HPDE6-E6E7 (cell line): Measurements from ENCODE around the gene SPTBN1.
"Not testable (repeated sequence)": the region's sequence is repeated elsewhere in the genome, so short reads cannot be mapped to it uniquely, and the experiment has no call there.

Experiments used
- DNase-seq: peaks from one replicate; pipeline ENCODE4 v3.0.0; 2011; ENCODE audit warnings: missing footprints; ENCODE audit errors: extremely low spot score

SPTBN1 gene

DNA sequence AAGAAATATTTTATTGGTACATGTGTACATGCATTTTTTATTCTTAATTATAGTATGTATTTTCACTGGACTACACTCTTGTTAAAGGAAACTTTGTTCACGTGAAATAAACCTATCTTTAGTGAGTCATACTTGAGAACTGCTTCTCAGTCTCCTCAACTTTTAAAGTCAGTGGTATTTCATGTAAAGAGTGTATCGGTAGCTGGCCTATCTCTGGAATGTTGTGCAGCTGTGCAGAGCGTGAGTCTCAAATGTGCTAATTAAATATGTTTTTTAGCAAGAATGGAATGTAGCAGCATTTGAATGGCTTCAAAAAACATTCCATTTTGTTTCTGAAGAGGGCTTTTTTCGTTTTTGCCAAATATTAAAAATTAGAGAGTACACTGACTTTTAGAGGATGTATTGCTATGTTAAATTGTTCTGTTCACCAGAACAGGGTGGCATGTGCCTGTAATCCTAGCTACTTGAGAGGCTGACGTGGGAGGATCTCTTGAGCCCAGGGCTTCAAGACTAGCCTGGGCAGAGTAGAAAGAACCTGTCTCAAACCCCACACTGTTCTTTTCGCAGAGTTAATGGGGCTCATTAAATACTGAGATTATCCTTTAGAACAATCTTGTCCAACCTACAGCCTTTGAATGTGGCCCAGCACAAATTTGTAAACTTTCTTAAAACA, 14.3 kb downstream of the SPTBN1 start:
- no peak for DNase-seq

DNA sequence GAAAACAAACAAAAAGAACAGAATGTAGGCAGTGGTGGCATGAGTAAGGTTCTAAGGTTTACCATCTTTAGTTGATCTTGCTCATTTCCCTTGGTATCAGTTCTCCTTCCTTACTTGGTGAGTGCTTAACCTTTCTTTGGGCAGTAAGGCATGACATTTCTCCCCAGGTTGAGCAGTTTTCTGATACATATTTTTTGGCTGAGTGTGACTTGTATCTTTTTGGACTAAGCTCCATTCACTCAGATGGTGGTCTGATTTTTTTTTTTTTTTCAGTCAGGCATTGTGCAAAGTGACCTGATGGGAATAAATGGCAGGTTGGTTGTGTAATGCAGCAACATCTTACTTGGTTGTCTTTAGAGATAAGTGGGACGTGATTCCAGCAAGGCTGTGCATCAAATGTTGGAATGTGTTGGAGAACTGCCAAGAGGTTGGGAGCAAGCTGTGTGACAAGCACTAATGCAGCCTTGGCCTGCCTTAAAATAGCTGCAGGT, 15.1 kb downstream of the SPTBN1 start:
- no peak for DNase-seq

DNA sequence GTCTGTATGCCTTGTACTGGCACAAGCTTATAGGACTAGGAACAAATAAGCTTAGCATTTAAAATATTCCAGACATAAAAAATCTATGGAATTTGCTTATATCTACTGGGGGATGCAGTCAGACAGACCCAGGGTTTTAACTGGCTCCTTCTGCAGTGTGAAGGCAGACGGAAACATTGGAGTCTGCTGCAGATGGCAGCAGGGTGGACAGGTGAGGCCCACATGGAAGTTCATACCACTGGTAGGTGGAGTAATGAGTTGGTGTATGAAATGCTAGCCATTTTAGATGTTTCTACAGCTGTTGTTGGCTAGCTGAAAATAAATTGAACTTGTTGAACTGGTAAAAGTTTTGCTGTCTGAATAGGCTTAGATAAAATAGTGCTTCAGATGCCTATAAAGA, 17.7 kb downstream of the SPTBN1 start:
- DNase-seq: no peak

DNA sequence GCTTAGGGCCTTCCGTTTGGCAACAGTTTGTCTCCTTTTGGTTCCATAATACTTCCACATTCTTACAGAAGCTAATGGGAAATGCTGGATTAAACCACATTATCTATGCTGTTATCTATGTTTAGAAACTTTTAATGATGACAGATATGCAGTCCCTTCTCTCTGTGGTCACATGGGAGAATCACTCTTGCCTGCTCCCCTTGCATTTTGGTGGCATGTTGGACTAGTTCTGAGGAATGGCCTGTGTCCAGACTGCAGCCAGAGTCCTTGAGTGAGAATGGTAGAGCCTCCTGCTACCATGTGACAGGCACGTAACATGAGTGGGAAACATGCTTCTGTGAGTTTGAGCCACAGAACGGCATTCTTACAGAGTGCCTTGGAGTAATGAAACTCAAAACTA, 19.2 kb downstream of the SPTBN1 start:
- DNase-seq: no peak

DNA sequence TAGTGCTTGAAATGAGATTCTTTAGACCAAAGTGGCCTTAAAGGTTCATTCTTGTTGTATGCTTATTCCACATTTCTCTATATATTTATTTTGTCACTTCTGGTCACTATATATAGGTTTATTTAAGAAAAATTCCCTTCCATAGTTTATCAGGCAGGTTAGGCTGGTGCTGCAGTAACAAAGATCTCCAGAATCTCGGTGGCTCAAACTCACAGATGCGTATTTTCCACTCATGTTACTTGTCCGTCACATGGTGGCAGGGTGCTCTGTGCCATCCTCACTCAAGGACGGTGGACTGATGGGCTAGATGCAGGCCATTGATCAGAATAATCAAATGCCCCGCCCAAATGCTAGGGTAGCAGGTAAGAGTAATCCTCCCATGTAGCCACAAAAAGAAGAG, 19.8 kb downstream of the SPTBN1 start:
- no peak for DNase-seq

DNA sequence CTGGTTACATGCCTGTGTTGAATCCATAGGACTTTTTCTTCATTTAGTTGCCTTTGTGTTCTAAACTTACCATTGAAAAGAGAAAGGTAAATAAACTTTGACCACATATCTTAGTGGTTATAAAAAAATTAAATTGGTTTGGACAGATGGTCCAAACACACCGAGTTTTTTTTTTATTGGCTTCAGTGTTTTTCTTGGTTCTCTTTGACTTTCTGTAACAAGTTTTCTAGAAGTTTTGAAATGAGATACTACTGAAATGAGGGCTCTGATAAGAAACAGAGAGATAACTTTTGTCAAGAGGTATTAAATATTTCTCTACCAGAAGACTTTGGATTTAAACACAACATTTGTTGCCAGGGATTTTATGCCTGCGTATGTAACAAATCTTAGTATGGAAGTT, 20.7 kb downstream of the SPTBN1 start:
- DNase-seq: no peak

DNA sequence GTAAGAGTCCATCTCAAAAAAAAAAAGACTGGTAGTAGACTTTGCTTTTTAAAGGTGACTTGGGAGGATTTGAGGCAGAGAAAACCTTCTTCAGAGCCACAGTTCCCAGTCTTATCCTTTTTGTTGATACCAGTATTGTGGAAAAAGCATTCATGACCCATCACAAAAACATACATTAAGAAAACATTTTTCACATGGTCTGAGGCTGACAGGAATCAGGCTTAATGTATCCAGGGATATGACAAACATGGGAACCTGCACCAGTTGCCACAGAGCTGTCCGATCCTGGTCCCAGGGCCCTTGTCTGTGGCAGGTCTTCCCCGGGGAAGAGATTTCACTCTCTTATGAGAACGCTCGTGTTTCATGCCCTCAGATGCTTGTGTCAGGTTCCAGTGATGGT, 21.8 kb downstream of the SPTBN1 start:
- no peak for DNase-seq

DNA sequence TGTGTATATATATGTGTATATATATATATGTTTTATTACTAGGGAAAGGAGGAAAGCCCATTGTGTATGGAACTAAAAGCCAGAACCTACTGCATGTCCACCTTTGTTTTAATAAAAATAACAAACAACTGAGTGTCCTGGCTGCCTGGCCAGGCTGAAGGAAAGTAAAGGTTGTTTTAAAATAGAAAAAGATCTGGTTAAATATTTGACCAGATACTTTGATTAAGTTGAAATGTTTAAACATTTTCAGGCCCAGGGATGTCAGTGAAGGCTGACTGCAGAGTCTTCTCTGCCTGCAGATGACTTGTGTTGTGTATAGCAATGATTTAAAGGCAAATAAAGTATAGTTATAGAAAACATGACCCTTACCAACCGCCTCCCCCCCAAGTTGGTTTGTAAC, 22.8 kb downstream of the SPTBN1 start:
- DNase-seq: no peak

DNA sequence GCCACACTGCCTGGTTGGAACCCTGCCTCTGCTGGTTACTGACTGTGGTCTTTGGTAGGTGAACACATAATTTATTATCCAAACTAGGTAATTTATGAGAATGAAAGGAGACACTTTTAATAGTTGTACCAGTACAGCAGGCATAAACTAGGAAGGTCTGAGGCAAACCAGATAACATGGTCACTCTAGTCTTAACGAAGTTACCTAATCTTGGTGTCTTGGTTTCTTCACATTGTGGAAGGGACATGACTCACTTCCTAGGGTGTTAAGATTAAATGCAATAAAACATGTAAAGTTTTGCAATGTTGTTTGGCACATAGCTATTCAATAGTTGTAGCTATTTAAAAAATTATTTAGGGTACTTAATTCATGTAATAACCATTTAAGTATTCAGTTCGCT, 23.3 kb downstream of the SPTBN1 start:
- no peak for DNase-seq

DNA sequence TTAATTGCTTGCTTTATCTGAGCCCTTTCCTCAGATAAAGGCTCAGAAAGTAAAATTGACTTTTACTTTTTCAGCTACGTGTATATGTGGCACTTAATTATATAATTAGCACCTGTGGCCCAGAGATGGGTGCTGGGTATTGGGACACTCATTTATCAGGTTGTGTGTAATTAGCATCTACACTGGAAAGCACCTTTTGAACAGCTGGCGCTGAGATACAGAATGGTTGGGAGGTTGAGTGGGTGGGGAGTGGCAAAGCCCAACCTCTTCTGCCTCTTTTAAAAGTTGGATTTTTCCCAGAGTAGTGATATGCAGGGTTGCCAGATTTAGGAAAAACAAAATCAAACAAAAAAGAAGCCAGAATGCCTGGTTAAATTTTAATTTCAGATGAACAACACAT, 23.9 kb downstream of the SPTBN1 start:
- DNase-seq: no peak

DNA sequence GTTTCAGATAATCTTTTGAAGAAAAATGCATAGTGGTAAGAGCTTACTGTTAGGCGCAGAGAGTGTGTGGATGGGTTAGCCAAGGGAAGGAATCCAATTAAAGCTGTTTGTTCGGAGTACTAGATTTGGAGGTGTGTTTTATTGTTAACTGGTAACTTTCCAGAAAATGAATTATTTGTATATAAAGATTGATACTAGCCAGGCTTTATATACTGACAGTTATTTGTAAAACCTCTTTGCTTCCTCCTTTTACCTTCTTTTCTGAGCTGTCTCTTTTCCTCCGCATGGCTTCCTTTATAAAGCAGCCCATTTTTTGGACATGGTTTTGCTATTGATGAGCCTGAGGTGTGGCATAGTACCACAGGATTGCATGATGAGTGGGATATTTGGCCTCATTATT, 25.6 kb downstream of the SPTBN1 start:
- DNase-seq: no peak

DNA sequence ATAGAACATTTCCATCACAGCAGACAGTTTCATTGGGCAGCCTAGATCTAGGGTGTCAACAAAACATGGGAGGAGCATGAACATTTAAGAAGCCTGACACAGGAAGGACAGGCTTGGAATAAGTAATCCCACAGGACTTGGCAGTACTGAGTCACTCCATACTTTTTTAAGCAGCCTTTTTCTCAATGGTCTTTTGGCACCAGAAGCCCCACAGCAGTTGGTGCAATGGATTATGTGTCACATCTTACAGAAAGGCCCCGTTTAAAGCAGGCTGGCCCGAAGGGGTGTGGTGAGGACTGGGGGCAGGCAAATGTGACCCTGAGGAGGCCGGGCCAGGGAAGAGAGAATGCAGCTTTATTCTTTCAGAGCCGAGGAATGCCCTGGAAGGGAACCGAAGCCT, 26.6 kb downstream of the SPTBN1 start:
- no peak for DNase-seq

DNA sequence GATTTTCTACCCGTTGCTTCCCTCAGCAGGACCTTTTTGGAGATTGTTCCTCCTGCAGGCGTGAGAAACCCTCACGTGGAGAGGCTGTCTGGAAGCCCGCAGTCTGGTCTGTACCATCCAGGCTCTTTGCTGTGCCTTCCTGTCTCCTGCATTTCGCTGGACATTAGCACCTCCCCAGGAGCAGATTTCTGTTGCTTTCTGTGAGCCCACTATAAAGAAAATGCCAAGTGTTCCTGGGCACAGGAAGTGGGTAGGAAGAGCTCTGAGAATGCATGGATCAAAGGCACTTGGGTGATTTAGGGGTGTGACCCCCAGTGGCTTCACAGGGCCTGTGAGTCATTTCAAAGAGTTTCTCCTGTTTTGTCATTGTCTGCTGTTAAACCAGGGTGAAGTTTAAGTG, 27.3 kb downstream of the SPTBN1 start:
- DNase-seq: no peak

DNA sequence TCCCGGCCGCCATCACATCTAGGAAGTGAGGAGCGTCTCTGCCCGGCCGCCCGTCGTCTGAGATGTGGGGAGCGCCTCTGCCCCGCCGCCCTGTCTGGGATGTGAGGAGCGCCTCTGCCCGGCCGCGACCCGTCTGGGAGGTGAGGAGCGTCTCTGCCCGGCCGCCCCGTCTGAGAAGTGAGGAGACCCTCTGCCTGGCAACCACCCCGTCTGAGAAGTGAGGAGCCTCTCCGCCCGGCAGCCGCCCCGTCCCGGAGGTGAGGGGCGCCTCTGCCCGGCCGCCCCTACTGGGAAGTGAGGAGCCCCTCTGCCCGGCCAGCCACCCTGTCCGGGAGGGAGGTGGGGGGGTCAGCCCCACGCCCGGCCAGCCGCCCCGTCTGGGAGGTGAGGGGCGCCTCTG, 29.6 kb downstream of the SPTBN1 start:
- DNase-seq: not testable (repeated sequence)

DNA sequence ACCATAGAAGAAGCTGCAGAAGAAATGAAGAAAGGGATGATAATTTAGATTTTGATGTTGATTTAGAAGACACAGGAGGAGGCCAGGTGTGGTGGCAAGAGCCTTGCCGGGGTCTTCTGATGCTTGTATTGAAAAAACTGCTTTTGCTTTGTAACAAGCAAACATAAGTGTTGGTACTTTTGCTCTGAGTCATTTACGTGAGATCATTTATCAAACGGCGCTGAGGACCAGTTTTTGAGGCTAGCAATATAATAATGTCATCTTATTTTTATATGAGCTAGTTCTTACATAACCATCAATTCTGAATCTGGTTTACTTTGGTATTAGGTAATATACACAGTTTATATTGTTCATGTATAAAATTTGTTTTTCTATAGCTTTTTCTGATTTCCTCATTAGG, 30.6 kb downstream of the SPTBN1 start:
- DNase-seq: no peak

DNA sequence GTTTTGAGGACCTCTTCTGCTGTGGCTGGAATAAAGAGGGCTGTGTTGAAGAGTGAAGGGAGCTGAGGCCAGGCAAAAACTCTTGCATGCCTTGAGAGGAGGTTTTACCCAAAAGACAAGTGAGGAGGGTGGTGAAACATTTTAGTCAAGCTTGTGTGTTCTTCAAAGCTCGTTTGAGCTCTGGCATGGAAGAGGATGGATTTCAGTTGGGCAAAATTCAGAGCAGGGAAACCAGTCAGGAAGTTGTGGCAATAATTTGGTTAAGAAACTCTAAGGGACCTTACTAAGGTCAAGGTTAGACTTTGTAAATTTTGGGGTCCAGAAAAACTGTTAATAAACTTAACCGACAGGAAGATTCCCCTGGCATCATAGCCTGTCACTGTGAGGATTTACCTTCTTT, 34.7 kb downstream of the SPTBN1 start:
- no peak for DNase-seq

DNA sequence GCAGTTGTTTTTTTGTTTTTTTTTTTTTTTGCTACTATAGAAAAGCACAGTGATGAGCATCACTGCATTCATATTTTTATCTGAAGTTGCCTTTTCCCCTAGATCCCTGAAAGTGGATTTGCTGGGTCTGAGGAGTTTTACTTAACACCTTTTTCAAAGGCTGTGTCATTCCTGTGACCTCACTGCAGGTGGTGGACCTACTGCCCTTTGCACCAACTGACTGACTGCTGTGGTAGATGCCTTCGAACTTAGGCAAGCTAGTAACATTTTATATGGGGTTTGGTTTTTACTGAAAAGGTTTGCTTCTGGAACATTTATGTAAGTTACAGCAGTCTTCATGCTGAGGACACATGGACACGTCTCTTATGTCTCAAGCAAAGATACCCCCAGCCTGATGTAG, 36.2 kb downstream of the SPTBN1 start:
- DNase-seq: no peak

DNA sequence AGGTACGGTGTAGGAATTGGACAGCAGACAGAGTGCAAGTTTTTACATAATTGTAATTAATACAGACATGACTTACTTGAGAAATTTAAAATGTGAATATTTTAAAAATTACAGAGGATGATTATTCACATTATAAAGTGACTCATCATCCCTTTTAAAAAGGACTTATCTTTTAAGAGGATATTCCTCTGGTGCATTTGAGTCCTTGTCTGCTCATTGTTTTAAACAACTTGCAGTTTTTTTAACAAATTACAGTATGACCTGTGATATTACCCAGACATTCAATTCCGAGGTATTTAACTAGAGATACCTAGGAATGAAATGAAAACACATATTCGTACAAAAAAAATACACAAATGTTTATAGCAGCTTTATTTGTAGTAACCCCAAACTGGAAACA, 38.0 kb downstream of the SPTBN1 start:
- DNase-seq: no peak

DNA sequence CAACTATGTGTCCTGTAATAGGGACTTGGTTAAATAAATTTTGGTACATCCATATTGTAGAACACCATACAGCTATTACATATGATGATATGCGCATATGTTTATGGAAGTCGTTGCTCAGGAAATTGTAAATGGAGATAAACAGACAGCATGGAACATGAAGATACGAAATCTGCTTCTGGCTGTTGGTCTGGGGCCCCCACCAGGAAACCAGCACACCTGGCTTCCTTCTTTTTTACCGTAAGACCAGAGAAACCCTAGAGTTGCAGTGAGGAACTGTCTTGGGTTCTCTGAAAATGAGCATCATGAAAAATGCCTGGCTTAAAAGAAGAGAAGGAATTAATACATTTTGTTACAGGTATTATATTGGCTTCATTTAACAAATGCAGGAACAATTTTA, 40.8 kb downstream of the SPTBN1 start:
- DNase-seq: no peak

DNA sequence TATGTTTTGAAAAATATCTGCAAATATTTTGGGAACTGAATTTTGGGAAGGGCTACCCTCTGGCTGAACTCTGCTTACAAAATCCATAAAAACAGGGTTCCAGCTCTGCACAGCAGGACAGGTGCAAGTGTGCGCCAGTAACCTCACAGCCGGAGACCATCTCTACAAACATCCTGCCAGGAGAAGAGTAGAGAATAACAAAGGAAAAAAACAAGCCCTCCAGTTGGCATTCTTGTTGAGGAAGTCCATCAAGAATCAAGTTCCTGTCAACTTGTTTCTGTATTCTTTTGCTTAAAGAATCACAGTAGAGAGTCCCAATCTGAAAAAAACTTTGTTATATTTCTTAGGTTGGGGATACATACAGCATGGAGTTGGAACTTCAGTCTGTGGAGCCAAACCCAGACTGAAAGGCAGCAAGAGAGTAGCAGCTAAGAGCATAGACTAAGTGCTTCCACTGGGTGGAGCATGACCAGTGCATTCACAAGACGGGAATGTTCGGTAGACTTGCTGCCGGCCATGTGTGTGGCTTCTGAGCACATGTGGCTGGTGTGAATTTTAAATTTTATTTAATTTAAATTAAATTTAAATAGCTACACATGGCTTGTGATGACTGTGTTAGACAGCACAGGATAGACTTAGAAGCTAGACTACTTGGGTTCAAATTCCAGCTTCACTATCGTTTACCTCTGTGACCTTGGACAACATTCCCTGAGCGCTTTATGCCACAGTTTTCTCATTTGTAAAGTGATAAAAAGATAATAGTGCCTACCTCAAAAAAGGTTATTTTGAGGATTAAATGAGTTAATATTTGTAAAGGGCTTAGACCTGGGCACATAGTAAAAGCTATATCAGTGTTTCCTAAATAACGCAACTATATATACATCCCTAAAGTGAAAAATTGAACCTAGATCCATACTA, 41.9 kb downstream of the SPTBN1 start:
- DNase-seq: no peak

DNA sequence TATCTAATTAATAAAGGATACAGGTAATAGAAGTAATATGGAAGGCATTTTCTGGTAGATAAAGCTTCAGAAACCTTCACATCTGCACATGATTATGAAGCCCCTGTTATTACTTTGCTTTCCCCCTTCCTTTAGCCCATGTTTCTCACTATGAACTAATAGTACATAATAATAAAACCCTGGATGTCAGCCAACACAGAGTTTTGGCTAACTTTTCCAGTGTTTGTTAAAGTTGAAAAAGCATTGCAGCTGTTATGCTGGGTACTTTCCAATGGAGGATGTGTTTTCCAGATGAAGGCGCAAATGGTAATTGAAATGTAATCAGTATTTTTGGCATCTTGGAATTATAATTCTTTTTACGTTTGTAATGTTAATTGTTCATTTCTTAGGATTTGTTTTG, 43.5 kb downstream of the SPTBN1 start:
- no peak for DNase-seq

DNA sequence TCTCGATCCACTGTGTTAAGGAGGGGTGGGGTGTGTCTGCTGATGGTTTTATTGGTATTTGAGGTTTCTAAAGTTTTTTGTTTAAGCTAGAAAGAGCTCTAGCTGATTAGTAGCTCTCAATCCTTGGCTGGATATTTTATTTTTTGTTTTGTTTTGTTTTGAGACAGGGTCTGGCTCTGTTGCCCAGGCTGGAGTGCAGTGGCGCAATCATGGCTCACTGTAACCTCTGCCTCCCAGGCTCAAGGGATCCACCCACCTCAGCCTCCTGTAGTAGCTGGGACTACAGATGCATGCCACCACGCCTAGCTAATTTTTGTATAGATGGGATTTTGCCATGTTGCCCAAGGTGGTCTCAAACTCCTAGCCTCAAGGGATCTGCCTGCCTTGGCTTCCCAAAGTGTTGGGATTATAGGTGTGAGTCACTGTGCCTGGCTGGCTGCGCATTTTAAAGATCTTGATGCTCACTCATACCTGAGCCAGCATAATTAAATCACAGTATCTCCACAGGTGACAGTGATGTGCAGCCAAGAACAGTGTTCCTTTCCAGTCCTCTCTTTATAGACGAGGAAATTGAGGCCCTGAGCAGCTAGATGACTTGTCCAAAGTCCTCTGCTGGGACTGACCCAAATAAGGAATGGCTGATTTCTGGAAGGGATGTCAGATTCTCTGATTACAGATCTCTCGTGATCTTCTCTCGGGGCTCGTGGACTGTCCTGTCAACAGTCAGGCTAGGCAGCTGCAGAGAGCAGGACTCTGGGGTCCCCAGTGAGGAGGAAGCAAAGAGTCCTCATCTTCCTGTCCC, 44.5 kb downstream of the SPTBN1 start:
- no peak for DNase-seq
